SU-DHL-6 (cell line): ENCODE results near the gene ATPAF1.

ENCODE experiments used
- CTCF ChIP-seq: fragments of 200-600 bp; sonication (generic); IDR thresholded peaks from one replicate; pipeline ENCODE4 v1.5.1; 2017; ENCODE audit warnings: antibody characterized with exemption, mild to moderate bottlenecking, low read length, moderate library complexity; ENCODE audit not compliant: insufficient read depth, poor library complexity, severe bottlenecking
- EZH2phosphoT487 ChIP-seq: fragments of 200-600 bp; sonication (generic), shearing (Covaris generic); conservative IDR thresholded peaks from 2 replicates; pipeline ENCODE4 v1.6.1; 2018; ENCODE audit warnings: mild to moderate bottlenecking, antibody characterized with exemption, low read length, moderate library complexity, mixed read lengths

GRCh38 chr1:46656643-46657042 lies 11.5 kb downstream of the ATPAF1 start:
- TF ChIP-seq EZH2phosphoT487 (no peak), CTCF (no peak)
